Thyroid gland (tissue), 4 donors: ENCODE results near the gene MYEOV.

Experiments used
- POLR2A ChIP-seq, 2 donors: fragments of 450-650 bp; IDR thresholded peaks; one replicate each; pipeline ENCODE4 v1.6.1; 2017; ENCODE audit warnings: antibody characterized with exemption in 2 of 2, mild to moderate bottlenecking in 2 of 2, moderate library complexity in 1 of 2
- TF ChIP-seq, protein P1 (sequence below), 6 experiments: fragments of 200-600 bp in 3 of 6; fragments of 450-650 bp in 3 of 6; sonication (generic) in 3 of 6; IDR thresholded peaks; one replicate each; pipeline ENCODE4 v1.5.1; 2016 to 2019; ENCODE audit warnings: antibody characterized with exemption in 6 of 6, mild to moderate bottlenecking in 2 of 6, inconsistent platforms in 1 of 6, moderate library complexity in 1 of 6

DNA sequence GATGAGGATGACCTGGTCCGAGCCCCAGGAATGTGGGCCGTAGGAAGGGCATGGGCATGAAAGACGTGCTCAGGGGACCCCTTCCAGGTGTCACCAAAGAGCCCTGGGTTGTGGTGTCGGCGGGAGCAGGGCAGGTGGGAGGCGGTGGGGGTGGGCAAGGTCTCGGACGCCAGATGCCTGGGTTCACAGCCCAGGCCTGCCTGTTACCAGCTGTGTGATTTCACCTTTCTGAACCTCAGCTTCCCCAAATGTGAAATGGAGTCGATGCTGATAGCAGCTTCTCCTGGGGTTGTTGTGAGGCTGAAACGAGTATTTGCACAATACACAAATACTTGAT, 42.9 kb upstream of the MYEOV start:
- TF ChIP-seq POLR2A (IDR thresholded peaks at IDR 0.05) = no peak
- TF ChIP-seq, protein P1, sequence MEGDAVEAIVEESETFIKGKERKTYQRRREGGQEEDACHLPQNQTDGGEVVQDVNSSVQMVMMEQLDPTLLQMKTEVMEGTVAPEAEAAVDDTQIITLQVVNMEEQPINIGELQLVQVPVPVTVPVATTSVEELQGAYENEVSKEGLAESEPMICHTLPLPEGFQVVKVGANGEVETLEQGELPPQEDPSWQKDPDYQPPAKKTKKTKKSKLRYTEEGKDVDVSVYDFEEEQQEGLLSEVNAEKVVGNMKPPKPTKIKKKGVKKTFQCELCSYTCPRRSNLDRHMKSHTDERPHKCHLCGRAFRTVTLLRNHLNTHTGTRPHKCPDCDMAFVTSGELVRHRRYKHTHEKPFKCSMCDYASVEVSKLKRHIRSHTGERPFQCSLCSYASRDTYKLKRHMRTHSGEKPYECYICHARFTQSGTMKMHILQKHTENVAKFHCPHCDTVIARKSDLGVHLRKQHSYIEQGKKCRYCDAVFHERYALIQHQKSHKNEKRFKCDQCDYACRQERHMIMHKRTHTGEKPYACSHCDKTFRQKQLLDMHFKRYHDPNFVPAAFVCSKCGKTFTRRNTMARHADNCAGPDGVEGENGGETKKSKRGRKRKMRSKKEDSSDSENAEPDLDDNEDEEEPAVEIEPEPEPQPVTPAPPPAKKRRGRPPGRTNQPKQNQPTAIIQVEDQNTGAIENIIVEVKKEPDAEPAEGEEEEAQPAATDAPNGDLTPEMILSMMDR (IDR thresholded peaks at IDR 0.05) = no peak
